HG02943 (cell line): ENCODE data around the gene DIABLO.
"Not testable (repeated sequence)": the region's sequence is repeated elsewhere in the genome, so short reads cannot be mapped to it uniquely, and the experiment has no call there.

Experiments
- ATAC-seq: cut with Tn5 transposase; IDR thresholded peaks from one replicate; pipeline ENCODE4 v1.9.1; 2021; ENCODE audit warnings: mild to moderate bottlenecking, low read depth, moderate library complexity; ENCODE audit not compliant: unreplicated experiment

DIABLO gene

DNA sequence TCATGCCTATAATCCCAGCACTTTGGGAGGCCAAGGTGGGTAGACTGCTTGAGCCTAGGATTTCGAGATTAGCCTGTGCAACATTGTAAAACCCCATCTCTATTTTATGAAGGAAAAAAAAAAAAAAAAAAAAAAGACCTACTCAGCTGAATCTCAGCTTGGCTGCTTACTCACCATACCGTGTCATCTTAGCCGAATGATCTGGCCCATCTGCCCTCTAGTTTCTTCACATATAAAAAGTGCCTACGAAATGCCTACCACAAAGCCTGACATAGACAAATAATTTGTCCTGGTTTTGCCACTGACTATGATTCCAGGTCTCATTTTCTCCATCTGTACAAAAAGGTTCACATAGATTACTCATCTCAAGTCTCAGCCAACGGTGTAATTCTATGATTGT is 10.1 kb downstream of the DIABLO start:
- no peak for ATAC-seq

DNA sequence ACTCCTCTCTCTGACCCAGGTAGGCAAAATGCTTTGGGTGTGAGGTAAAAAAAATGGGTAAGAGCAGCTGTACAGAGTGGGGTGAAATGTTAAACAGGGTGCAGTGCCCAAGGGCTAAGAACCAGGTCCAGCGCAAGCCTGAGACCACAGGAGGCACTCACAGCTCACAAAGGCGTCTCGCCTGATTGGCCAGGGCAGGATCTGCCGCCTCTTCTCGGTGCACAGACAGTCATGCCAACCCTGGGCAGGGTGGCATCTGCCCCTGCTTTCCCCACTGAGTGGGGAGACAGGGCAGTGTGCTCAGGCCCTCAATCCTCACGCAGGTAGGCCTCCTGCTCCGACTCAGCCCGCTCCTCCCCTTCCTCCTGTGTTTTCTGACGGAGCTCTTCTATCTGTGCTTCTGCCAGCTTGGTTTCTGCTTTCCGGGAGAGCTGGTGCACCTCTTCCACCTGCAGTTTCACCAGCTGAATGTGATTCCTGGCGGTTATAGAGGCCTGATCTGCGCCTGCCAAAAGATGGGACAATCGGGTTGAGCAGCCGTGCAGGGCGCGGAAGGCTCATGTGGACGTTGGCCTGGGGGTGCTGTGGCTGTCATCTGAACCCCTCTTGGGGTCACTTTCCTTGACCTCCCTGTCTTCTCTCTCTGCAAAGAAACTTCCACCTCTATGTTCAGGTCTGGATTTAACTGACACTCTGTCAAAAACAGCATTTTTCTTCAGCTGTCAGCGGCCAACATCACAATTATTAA is 17.6 kb downstream of the DIABLO start:
- no peak for ATAC-seq

DNA sequence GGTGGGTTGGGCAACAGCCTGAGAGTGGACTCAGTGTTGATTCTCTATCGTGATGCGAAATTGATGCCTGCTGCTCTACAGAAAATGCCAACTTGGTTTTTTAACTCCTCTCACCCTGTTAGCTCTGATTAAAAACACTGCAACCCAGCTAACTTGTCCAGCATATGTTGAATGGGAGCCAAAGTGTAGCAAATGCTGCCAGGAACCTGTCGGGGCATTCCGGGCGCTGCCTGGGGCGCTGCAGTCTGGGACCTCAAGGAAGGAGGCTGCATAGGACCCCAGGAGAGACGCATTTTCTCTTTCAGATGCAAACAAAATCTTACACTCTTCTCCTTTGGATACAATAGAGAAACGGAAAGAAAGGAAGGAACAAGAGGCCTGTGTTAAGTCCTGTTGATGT is 18.5 kb downstream of the DIABLO start:
- ATAC-seq: no peak

DNA sequence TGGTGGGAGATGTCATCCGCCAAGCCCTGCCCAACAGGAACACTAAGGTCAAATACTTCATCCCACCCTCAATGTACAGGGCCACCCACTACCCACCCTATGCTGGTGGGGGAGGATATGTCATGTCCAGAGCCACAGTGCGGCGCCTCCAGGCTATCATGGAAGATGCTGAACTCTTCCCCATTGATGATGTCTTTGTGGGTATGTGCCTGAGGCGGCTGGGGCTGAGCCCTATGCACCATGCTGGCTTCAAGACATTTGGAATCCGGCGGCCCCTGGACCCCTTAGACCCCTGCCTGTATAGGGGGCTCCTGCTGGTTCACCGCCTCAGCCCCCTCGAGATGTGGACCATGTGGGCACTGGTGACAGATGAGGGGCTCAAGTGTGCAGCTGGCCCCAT is 18.9 kb downstream of the DIABLO start:
- ATAC-seq: no peak

DNA sequence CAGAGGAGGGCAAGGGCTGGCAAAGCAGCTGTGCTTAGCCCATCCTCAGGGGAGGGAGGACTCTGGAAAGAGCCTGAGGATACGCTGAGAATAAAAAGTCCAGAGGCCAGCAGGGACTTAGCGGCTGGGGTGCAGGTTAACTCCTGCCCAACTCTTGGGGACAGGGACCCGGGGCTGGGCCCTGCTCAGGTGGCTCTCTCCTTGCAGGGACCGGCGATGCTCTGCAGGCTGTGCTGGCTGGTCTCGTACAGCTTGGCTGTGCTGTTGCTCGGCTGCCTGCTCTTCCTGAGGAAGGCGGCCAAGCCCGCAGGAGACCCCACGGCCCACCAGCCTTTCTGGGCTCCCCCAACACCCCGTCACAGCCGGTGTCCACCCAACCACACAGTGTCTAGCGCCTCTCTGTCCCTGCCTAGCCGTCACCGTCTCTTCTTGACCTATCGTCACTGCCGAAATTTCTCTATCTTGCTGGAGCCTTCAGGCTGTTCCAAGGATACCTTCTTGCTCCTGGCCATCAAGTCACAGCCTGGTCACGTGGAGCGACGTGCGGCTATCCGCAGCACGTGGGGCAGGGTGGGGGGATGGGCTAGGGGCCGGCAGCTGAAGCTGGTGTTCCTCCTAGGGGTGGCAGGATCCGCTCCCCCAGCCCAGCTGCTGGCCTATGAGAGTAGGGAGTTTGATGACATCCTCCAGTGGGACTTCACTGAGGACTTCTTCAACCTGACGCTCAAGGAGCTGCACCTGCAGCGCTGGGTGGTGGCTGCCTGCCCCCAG is 19.6 kb downstream of the DIABLO start:
- no peak for ATAC-seq

DNA sequence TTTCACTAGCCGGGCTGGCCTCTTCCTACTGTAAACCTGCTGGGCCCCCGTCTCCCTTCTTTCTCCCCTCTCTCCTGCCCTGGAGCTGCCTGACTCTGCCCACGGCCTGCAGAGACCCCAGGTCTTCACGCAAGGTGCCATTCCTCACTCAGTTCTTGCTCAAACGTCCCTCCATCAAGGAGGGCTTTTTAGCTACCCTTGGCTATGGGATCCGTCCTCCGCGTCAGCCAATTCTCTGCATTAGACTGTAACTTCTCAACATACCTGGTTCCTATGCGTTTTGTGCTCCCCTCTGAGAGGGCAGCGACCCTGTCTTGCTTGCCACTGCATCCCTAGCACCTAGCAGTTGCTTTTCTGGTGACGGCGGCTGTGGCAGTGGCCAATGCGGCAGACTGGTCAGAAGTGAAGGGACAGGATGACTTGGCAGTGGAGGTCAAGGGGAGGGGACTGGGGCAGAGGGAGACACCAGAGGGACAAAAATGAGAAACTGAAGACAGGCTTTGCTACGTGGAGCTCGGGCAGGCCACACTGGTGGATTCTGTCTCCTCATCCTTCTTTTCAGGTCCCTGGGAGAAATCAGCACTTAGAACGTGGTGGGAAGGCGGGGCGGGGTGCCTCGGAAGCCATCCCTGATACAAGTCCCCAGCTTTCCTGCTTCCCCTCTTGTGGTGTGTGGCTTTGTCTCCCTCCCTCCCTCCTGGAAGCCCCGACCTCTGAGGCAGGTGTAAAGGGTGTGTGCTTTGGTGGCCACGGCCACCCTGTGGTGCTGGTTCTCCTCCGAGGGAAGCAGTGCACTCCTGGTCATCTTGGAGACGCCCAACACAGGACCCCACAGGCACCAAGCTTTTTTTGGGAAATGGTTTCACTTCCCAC is 20.6 kb downstream of the DIABLO start:
- no peak for ATAC-seq

DNA sequence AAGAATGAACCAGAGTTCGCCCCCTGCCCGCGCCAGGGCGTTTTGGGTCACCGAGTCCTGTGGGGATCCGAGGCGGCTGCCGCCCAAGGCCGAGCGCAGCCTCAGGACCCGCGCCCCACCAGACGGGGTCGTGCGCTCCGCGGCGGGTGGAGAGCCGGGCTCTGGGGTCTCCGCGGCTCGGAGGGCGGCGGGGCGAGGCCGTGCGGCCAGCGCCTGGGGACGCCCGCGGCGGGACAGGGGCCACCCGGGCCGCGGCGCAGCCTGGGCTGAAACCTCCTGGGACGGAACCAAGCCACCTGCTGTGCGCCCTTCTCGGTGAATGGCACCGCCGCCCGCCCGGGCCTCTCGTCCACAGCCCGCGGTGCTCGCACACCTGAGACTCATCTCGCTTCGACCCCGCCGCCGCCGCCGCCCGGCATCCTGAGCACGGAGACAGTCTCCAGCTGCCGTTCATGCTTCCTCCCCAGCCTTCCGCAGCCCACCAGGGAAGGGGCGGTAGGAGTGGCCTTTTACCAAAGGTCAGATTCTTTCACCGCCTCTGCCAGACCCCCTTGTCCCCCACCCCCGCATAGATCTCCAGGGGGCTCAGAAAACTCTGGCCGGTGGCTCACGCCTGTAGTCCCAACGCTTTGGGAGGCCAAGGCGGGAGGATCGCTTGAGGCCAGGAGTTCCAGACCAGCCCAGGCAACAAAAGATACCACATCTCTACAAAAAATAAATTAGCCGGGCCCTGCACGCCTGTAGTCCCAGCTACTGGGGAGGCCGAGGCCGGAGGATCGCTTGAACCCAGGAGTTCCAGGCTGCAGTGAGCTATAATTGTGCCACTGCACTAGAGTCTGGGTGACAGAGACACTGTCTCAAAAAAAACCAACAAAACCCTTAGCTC is 21.4 kb downstream of the DIABLO start:
- ATAC-seq: no peak

DNA sequence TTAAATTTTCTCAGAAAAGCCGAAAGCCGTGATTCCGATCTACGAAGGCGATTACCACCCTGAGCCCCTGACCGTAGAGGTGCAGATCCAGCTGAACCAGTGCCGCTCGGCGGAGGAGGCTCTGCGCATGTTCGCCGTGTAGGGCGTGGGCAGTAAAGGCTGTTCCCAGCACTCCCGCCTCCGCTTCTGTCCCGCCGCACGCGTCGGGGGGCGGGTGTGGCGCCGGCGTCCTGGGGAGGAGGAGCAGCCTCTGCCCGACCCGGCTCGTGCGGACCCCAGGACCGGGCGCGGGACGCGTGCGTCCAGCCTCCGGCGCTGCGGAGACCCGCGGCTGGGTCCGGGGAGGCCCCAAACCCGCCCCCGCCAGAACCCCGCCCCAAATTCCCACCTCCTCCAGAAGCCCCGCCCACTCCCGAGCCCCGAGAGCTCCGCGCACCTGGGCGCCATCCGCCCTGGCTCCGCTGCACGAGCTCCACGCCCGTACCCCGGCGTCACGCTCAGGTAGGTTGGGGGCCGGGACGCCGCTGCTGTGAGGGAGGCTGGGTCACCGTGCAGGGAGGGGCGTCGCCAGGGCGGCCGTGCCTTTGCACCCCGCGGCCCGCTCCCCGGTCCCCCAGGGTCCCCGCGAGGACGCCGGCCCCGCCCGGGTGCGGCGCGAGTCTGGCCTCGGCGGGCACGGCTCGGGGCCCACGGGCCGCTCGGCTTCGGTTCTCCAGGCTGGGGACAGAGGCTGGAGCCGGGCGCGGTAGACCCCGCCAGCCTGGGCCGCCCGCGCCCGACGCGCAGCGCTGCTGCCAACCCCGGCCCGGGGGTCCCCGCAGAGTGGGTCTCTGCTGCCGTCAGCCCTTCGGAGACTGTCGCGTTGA is 22.3 kb downstream of the DIABLO start, which contains the start of gene B3GNT4:
B3GNT4 (plus strand) TSS at position 409 of the 866 bp plus-strand sequence. CDS start 910 bp downstream, outside the sequence.
- ATAC-seq: no peak

DNA sequence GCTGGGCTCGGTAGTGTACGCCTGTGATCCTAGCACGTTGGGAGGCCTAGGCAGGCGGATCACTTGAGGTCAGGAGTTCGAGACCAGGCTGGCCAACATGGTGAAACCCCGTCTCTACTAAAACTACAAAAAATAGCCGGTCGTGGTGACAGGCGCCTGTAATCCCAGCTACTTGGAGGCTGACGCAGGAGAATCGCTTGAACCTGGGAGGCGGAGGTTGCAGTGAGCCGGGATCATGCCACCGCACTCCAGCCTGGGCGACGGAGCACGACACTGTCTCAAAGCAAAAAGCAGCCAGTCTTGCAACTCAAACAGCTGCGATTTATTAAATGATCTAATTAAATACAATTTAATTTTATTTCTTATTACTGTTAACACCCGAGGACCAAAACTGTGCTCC is 23.0 kb downstream of the DIABLO start:
- ATAC-seq: not testable (repeated sequence)

DNA sequence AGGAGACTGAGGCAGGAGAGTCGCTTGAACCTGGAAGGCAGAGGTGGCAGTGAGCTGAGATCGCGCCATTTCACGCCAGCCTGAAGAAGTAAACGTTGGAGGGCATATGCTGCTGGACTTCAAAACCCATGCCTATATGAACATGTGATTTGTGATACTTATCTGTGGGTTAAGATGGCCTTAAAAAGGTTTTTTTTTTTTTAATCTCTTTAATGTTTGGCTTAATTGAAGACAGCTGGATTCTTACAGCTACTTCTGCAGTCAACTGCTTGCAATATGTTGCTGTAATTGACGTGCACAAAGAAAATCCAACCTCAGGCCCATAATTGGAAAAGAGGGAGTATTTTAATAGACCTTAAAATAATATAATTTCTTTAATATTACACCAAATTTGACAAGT is 23.8 kb downstream of the DIABLO start:
- no peak for ATAC-seq

DNA sequence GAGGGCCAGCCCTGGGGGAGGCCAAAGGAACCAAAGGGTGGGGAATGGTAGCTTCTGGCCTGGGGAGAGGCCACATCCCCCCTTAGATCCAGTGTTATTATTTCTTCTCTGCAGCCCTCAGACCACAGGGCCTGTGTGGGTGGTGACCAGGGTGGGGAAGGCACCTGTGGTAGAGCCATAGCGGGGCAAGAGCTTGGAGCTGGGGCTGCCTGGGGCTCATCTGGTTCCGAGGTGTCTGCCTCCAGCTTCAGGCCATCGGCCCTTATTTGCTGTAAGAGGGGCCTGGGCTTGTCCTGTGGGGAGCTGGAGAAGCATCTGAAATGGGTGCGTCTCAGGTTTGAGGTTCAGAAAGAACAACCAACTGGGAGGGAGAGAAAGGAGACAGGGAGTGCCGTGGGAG is 24.5 kb downstream of the DIABLO start:
- no peak for ATAC-seq

DNA sequence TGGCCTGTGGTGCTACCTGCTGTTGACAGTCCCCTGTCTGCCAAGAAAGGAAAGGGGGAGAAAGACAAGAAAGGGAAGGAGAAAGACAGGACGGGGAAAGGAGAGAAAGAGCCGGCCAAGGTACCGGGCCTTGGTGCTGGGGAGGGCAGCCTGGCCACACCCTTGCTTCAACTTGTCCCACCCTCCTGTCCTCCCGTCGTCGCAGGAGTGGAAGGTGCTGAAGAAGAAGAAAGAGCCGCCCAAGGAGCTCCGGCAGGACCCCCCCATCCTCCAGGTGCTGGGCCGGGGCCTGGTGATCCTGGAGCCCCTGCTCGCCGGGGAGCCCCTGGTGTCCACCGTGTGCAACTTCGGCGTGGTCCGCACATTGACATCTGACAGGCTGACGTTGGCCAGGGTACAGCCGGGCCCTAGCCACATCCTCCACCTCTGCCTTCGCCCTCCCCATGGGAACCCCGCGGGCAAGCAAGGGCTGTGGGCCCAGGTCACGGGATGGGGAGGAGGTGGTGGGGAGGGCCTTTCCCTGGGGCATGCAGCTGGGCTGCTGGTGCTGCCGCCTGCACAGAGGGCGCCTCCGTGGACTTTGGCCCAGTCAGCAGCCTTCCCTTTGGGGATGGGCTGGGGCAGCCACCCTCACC is 25.2 kb downstream of the DIABLO start:
- no peak for ATAC-seq

DNA sequence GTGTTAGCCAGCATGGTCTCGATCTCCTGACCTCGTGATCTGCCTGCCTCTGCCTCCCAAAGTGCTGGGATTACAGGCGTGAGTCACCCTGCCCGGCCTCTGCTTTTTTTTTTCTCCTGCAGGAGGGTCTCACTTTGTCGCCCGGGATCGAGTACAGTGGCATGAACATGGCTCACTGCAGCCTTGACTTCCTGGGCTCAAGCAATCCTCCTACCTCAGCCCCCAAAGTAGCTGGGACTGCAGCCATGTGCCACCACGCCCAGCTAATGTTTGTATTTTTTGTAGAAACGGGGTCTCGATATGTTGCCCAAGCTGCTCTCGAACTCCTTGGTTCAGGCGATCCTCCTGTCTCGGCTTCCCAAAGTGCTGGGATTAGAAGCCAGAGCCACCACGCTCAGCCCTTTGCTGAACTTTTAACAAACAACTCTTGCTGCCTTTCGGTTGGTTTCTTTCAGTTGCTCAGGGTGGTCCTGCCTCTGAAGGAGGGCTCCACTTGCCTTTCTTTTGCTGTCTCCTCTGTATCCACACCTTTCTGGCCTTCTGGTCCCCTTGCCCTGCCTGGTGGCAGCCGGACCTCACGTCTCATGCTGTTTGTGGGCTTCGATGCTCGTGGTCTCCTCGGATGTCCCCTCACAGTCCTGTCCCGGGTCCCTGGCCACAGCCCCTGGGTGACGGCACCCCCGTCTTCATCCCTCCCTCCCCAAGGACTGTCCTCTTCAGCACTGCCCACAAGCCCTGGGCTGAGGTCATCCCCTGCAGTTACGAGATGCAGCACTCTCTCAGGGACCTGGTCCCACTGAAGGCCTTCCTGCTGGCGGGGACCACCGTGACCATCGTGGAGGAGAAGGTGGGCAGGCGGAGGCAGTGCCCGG is 26.1 kb downstream of the DIABLO start:
- no peak for ATAC-seq

DNA sequence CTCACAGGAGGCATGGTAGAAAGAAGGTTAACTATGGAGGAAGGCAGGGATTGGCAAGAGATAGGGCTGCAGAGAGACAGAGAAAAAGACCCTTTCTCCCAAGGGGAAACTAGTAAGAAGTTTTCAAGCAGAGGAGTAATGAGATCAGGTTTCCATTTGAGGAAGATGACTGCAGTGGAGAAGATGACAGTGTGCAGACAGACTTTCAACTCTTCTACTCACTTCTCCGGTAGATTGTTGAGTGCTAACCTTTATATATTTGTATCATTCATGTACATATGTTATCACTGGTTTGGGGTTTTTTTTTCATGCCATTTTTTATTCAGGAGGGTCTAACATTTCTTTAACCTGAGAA is 28.3 kb downstream of the DIABLO start:
- no peak for ATAC-seq

DNA sequence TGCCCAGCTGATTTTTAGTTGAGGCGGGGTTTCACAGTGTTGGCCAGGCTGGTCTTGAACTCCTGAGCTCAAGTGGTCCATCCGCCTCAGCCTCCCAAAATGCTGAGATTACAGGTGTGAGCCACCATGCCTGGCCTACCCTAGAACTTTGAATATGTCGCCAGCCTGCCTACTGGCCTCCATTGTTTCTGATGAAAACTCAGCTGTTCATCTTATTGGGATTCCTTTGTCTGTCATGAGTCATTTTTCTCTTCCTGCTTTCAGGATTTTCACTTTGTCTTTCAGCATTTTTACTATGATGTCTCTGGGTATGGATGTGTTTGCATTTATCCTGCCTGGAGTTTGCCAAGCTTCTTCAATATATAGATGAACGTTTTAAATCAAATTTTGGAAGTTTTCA is 30.4 kb downstream of the DIABLO start:
- ATAC-seq: no peak

DNA sequence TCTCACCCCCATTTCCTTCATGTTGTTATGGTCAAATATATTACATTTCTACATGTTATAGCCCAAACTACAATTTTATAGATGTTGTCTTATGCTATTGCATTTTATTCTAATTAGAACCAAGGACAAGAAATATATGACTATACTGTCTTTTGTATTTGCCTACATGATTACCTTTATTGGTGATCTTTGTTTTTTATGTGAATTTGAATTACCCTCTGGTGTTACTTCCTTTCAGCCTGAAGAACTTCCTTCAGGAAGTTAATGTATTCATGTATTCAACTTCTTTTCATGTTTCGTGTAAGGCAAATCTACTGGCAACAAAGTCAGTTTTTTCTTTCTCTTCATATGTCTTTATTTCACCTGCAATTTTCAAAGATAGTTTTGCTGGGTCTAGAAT is 31.0 kb downstream of the DIABLO start:
- ATAC-seq: no peak

DNA sequence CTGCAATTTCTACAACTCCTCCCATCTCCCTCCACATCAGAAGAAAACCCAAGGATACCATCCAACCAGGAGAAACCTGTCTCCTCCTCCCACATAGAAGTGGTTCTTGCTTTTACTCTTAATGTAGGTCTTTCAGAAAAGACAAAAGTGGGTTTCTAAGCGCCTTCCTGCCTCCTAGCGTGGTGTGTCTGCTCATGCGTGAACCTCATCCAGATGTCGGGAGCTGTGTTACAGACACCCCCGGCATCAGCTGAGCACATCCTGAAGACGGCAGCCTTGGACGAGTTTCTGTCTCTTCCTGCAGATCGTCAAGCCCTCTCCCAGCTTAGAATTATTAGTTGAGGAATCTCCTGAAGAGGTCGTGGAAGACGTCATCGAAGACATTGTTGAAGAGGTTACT is 33.4 kb downstream of the DIABLO start:
- ATAC-seq: no peak
